Right lobe of liver (tissue), 6 donors: Measurements from ENCODE around the gene DUSP6. TPM values are rescaled to one million over a fixed set of nuclear protein-coding genes. Genes with fewer than 3 reads are reported as not detected.

Experiments
- ATAC-seq, 4 donors: fragments of 200-7000 bp; cut with Tn5 transposase; one replicate each; pipeline ENCODE4 v1.9.1; 2020; ENCODE audit warnings: mild to moderate bottlenecking in 4 of 4, moderate library complexity in 4 of 4
- DNase-seq, 3 donors: peaks; one replicate each; pipeline ENCODE4 v3.0.0-alpha.2; 2020
- H3K27ac ChIP-seq, 3 donors: fragments of 200-600 bp; one replicate each; pipeline ENCODE4 v1.8.0; 2022
- H3K27me3 ChIP-seq, 2 donors: fragments of 200-600 bp; one replicate each; pipeline ENCODE4 v1.8.0; 2022
- H3K36me3 ChIP-seq, 4 donors: fragments of 200-600 bp; sonication (generic) in 1 of 4; one replicate each; pipeline versions ENCODE4 v1.5.1 to v1.8.0; 2017 to 2022; ENCODE audit warnings: control low read depth in 1 of 4
- H3K4me1 ChIP-seq, 4 donors: fragments of 200-600 bp; sonication (generic) in 1 of 4; one replicate each; pipeline versions ENCODE4 v1.5.1 to v1.8.0; 2017 to 2022; ENCODE audit warnings: control low read depth in 1 of 4
- H3K4me3 ChIP-seq, 3 donors: fragments of 200-600 bp; one replicate each; pipeline ENCODE4 v1.8.0; 2022
- H3K9me3 ChIP-seq, 4 donors: fragments of 200-600 bp; sonication (generic) in 1 of 4; one replicate each; pipeline versions ENCODE4 v1.5.1 to v1.8.0; 2017 to 2022; ENCODE audit warnings: control low read depth in 1 of 4
- POLR2A ChIP-seq: fragments of 450-650 bp; IDR thresholded peaks from one replicate; pipeline ENCODE4 v1.6.1; 2017; ENCODE audit warnings: antibody characterized with exemption, mild to moderate bottlenecking
- WGBS: methylation state at CpG from one replicate; pipeline ENCODE4 v1.1.6; 2018; ENCODE audit warnings: low coverage, low lambda C conversion rate; ENCODE audit not compliant: insufficient coverage; ENCODE audit errors: missing lambda C conversion rate; 5-methylcytosine and 5-hydroxymethylcytosine counted together
- intact Hi-C, 2 donors: fragments of 100-400 bp; cut with DNase I; formaldehyde crosslinking; loops; one replicate each; pipeline versions ENCODE4 v1.11.2 to v1.14.1; 2022
- total RNA-seq, 6 experiments: library from RNA; depleted of rRNA in 2 of 6; stranded (reverse); fragments of >200 nt in 2 of 6; fragmentation: NEBNext Ultra II Directional in 3 of 6; extraction: Animal tissue kit (Norgen Biotek cat#: 25700) in 3 of 6; gene quantifications; one replicate each; pipeline versions ENCODE4 v1.1.0 to v1.2.4, GENCODE V29; 2016 to 2023
- TF ChIP-seq, protein P1 (sequence below), 4 donors: fragments of 200-600 bp in 3 of 4; fragments of 450-650 bp in 1 of 4; IDR thresholded peaks; one replicate each; pipeline versions ENCODE4 v1.5.1 to v1.8.0; 2016 to 2022; ENCODE audit warnings: antibody characterized with exemption in 4 of 4, mild to moderate bottlenecking in 2 of 4
- donor health status: DM: no; HTN: yes; CAD: no.
- donor health status: DM: no; HTN: no; CAD: no.
- donor health status: DM: no; HTN: no; CAD: no.
- donor health status: DM: no; HTN: yes; CAD: no.
- donor health status: DM: no; HTN: yes; CAD: no.

DUSP6 gene
- total RNA-seq, 6 experiments from 2014 or later = 24.3 to 139 (median 50.4) TPM

DNA sequence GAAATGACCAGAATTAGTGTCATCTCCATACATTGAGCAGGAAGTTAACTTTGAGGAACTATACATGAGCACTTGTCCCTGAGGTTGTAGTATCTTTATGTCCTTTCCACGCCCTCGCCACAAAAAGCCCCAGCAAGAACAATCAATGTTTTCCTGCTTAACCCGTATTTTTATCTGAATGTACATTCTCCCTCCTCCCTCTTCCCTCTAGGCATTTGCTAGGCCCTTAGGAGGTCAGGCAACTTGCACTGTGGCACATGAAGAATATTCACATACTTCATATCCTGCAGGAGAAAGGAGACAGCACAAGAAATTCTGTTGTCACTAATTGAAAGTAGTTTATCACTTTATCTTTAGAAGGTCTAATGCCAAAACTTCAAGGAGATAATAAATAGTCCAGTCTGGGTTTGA lies 18.1 kb upstream of the DUSP6 start:
- no peaks in the 10 kb centered on the region for H3K27me3 ChIP-seq
- H3K4me3 ChIP-seq = no peak overlapping the region
- intact Hi-C loops = no loop called here
- TF ChIP-seq POLR2A = no peak
- TF ChIP-seq, protein P1, sequence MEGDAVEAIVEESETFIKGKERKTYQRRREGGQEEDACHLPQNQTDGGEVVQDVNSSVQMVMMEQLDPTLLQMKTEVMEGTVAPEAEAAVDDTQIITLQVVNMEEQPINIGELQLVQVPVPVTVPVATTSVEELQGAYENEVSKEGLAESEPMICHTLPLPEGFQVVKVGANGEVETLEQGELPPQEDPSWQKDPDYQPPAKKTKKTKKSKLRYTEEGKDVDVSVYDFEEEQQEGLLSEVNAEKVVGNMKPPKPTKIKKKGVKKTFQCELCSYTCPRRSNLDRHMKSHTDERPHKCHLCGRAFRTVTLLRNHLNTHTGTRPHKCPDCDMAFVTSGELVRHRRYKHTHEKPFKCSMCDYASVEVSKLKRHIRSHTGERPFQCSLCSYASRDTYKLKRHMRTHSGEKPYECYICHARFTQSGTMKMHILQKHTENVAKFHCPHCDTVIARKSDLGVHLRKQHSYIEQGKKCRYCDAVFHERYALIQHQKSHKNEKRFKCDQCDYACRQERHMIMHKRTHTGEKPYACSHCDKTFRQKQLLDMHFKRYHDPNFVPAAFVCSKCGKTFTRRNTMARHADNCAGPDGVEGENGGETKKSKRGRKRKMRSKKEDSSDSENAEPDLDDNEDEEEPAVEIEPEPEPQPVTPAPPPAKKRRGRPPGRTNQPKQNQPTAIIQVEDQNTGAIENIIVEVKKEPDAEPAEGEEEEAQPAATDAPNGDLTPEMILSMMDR (IDR thresholded peaks at IDR 0.05) = no peak
- no peaks in the 10 kb centered on the region for H3K9me3 ChIP-seq
- WGBS = 77% methylated on average over 3 of the region's 3 CpGs
- DNase-seq = no peak
- H3K4me1 ChIP-seq = peaks cover 2 to 50% (median 8%) of the 10 kb centered on the region in 4 donors
- H3K27ac ChIP-seq = no peak overlapping the region
- no peaks in the 10 kb centered on the region for H3K36me3 ChIP-seq
- no peak for ATAC-seq

DNA sequence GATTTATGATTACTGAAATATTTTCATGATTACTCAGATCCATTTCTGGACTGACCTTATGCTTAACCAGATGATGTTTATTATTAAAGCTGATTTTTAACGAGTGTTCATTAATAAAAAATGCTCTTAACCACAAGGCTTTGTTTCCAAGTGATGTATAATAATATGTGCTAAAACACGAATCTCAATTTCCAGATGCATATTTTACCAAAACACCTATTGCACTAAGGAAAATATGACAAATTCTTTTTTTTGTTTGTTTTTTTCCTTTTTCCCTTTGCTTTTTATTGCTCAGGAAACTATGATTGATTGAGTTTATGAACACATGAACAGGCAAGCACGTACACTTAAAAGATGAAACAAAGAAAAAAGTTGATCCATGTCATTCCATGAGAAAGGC lies 16.9 kb upstream of the DUSP6 start:
- Histone ChIP-seq H3K27me3 (no peaks in the 10 kb centered on the region), H3K27ac (no peak overlapping the region), H3K9me3 (no peaks in the 10 kb centered on the region), H3K4me3 (no peak overlapping the region), H3K36me3 (no peaks in the 10 kb centered on the region), H3K4me1 (peaks cover 2 to 45% (median 8%) of the 10 kb centered on the region in 4 donors)
- no peak for TF ChIP-seq POLR2A
- TF ChIP-seq, protein P1 (IDR thresholded peaks at IDR 0.05) = no peak
- intact Hi-C loops = no loop called here
- no peak for ATAC-seq
- DNase-seq = no peak
- 80% methylated on average over 3 of the region's 3 CpGs for WGBS

DNA sequence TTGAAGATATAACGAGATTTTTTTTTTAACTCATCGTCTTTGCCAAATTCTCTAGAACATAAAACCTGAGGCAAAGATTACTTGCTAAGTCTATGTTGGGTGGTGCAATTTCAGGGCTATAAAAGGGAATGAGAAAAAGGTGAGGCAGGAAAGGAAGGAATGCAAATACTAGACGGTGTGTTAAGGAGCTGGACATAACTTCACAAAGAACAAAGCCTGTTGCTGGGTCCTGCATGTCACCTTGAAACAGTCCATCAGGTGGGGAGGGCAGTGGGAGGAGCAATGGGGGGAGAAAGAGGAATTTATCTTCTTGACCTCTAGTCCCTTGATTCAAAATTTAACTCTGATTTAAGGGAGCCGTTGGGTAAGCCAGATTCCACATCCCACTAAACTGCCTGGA lies 16.1 kb upstream of the DUSP6 start:
- ATAC-seq = no peak
- no peak for TF ChIP-seq POLR2A
- TF ChIP-seq, protein P1 (IDR thresholded peaks at IDR 0.05) = no peak
- Histone ChIP-seq H3K4me1 (peaks cover 2 to 38% (median 8%) of the 10 kb centered on the region in 4 donors), H3K36me3 (no peaks in the 10 kb centered on the region), H3K9me3 (no peaks in the 10 kb centered on the region), H3K4me3 (no peak overlapping the region), H3K27ac (no peak overlapping the region), H3K27me3 (no peaks in the 10 kb centered on the region)
- 67% methylated on average over 4 of the region's 4 CpGs for WGBS
- DNase-seq = no peak
- intact Hi-C loops = no loop called here

DNA sequence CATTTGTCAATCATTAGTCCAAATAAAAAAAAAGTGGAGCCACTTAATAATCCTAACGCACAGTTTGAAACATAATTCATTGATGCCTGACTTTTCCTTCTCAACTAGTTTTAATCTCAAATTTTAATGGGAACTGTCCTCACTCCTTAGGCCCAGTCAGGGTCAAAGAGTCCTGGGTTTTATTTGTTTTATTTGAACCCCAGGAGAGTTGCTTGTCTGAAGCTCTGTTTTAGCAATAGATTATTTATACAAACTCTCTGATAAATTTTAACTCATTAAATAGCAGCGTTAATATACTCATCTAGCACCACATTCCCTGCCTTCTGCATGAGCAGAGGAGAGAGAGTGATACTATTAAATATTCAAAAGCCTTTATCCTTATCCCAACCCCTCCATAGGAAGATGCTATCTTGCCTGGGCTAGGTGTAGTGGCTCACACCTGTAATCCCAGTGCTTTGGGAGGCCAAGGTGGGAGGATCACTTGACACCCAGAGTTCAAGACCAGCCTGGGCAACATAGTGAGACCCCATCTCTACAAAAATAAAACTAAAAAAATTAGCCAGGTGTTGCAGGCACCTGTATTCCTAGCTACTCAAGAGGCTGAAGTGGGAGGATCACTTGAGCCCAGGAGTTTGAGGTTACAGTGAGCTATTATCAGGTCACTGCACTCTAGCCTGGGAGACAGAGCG lies 14.5 kb upstream of the DUSP6 start:
- WGBS = 23% methylated on average over 2 of the region's 3 CpGs
- DNase-seq (no peak), ATAC-seq (peak in 3 of 4 donors; percentile 26 to 66 (median 66))
- TF ChIP-seq, protein P1 (IDR thresholded peaks at IDR 0.05) = no peak
- no peaks in the 10 kb centered on the region for H3K27me3 ChIP-seq
- H3K36me3 ChIP-seq = no peaks in the 10 kb centered on the region
- H3K4me3 ChIP-seq = no peak overlapping the region
- H3K27ac ChIP-seq = peak overlapping the region in 1 of 3 donors; percentile 39
- intact Hi-C loops = no loop called here
- H3K9me3 ChIP-seq = no peaks in the 10 kb centered on the region
- peaks cover 0 to 37% (median 5%) of the 10 kb centered on the region in 4 donors for H3K4me1 ChIP-seq
